Calu3 (cell line): ENCODE results near the gene GGT7. TPM values are rescaled to one million over a fixed set of nuclear protein-coding genes. Genes with fewer than 3 reads are reported as not detected.
A peak's percentile ranks its signal among the peaks of the same experiment; 100 is the strongest.

Source experiments
- BruUV-seq: library from RNA; stranded (reverse); fragments of 400-500 nt; replicated peaks from 2 replicates; lab custom pipeline; 2021; lab: Mats Ljungman, UMichigan
- CTCF ChIA-PET: fragments of 300-600 bp; sonication (Branson Sonifier 250); formaldehyde crosslinking; loops from one replicate; lab custom pipeline; 2022; ENCODE audit warnings: antibody characterized with exemption; lab: Charles Lee
- DNase-seq: peaks from one replicate; pipeline ENCODE4 v3.0.0; 2022
- H3K27ac Mint-ChIP-seq: one replicate; pipeline ENCODE4 v1.8.0; 2022; ENCODE audit warnings: mixed read lengths; ENCODE audit not compliant: unreplicated experiment
- H3K27me3 Mint-ChIP-seq: one replicate; pipeline ENCODE4 v1.8.0; 2022; ENCODE audit warnings: mixed read lengths; ENCODE audit not compliant: unreplicated experiment
- H3K36me3 Mint-ChIP-seq: one replicate; pipeline ENCODE4 v1.8.0; 2022; ENCODE audit warnings: mild to moderate bottlenecking, moderate library complexity, mixed read lengths; ENCODE audit not compliant: insufficient read depth, unreplicated experiment
- H3K4me1 Mint-ChIP-seq: one replicate; pipeline ENCODE4 v1.8.0; 2022; ENCODE audit warnings: mild to moderate bottlenecking, low read depth, mixed read lengths; ENCODE audit not compliant: unreplicated experiment
- H3K4me3 Mint-ChIP-seq: one replicate; pipeline ENCODE4 v1.8.0; 2022; ENCODE audit warnings: mild to moderate bottlenecking, low read depth, moderate library complexity, mixed read lengths; ENCODE audit not compliant: unreplicated experiment
- H3K9me3 Mint-ChIP-seq: one replicate; pipeline ENCODE4 v1.8.0; 2022; ENCODE audit warnings: low read depth, mixed read lengths; ENCODE audit not compliant: unreplicated experiment
- CTCF ChIP-seq: fragments of 200-600 bp; IDR thresholded peaks from one replicate; pipeline ENCODE4 v1.8.0; 2022; ENCODE audit warnings: antibody characterized with exemption; ENCODE audit not compliant: unreplicated experiment
- intact Hi-C: fragments of 100-400 bp; cut with micrococcal nuclease; formaldehyde crosslinking; loops from one replicate; pipeline ENCODE4 v1.10.0; 2022; ENCODE audit not compliant: unreplicated experiment
- total RNA-seq: library from RNA; stranded (reverse); gene quantifications from 2 replicates; pipeline ENCODE4 v1.2.3, GENCODE V29; 2022

Gene GGT7
- total RNA-seq, 1 experiment from 2014 or later: 16.2 TPM

GRCh38 chr20:34874094-34874654, 1.5 kb upstream of the GGT7 start:
- H3K9me3 Mint-ChIP-seq: no peaks in the 10 kb centered on the region
- BruUV-seq: no TSS peak
- TF ChIP-seq CTCF: peak; percentile 87
- H3K27me3 Mint-ChIP-seq: peaks cover 47% of the 10 kb centered on the region
- peak; percentile 91 for DNase-seq
- CTCF ChIA-PET: interaction anchor here (0.5 to 5.9 kb wide), 21 partner anchors 12 to 392 kb away, joined by 3 to 107 read pairs (median 5); partner anchors contain the start of genes GSS and MYH7B
- intact Hi-C loops: loop anchor here (1.0 to 10.0 kb wide), 3 partner anchors 82 to 221 kb away; partner anchors contain the start of gene TRPC4AP
- H3K36me3 Mint-ChIP-seq: peaks cover 32% of the 10 kb centered on the region
- peak overlapping the region; percentile 67 for H3K4me3 Mint-ChIP-seq
- H3K27ac Mint-ChIP-seq: peak overlapping the region; percentile 73
- peaks cover 54% of the 10 kb centered on the region for H3K4me1 Mint-ChIP-seq

GRCh38 chr20:34873583-34874093, 982 bp upstream of the GGT7 start:
- DNase-seq: no peak
- Mint-ChIP-seq H3K27me3 (peaks cover 51% of the 10 kb centered on the region), H3K4me3 (peak overlapping the region; percentile 67), H3K4me1 (peaks cover 50% of the 10 kb centered on the region), H3K36me3 (peaks cover 32% of the 10 kb centered on the region), H3K27ac (peak overlapping the region; percentile 73), H3K9me3 (no peaks in the 10 kb centered on the region)
- intact Hi-C loops: loop anchor here (1.0 to 10.0 kb wide), 3 partner anchors 83 to 221 kb away; partner anchors contain the start of gene TRPC4AP
- TF ChIP-seq CTCF: no peak
- CTCF ChIA-PET: interaction anchor here (0.6 to 5.9 kb wide), 21 partner anchors 9 to 393 kb away, joined by 3 to 107 read pairs (median 5); partner anchors contain the start of genes GSS and MYH7B
- BruUV-seq: no TSS peak

GRCh38 chr20:34871966-34872621, 562 bp downstream of the GGT7 start:
- Mint-ChIP-seq H3K27me3 (peaks cover 51% of the 10 kb centered on the region), H3K4me3 (peak overlapping the region; percentile 67), H3K4me1 (peaks cover 50% of the 10 kb centered on the region), H3K27ac (peak overlapping the region; percentile 15), H3K36me3 (peaks cover 30% of the 10 kb centered on the region), H3K9me3 (no peaks in the 10 kb centered on the region)
- intact Hi-C loops: loop anchor here (10.0 kb wide), 1 partner anchor 223 kb away; the partner anchor contains the start of gene TRPC4AP
- DNase-seq: no peak
- CTCF ChIA-PET: interaction anchor here (0.6 to 5.9 kb wide), 4 partner anchors 14 to 180 kb away, joined by 3 to 107 read pairs (median 5); partner anchors contain the start of genes GSS and MYH7B
- TSS peak; percentile 17 for BruUV-seq
- TF ChIP-seq CTCF: no peak

- peaks cover 51% of the 10 kb centered on the region for H3K27me3 Mint-ChIP-seq
- no TSS peak for BruUV-seq
- peaks cover 50% of the 10 kb centered on the region for H3K4me1 Mint-ChIP-seq
- peaks cover 23% of the 10 kb centered on the region for H3K36me3 Mint-ChIP-seq
- no peak for DNase-seq
- H3K27ac Mint-ChIP-seq: no peak overlapping the region
- H3K4me3 Mint-ChIP-seq: no peak overlapping the region
- CTCF ChIA-PET: interaction anchor here (0.6 to 5.9 kb wide), 2 partner anchors 84 to 180 kb away, joined by 6 to 107 read pairs; partner anchors contain the start of genes GSS and MYH7B
- intact Hi-C loops: loop anchor here (10.0 kb wide), 1 partner anchor 223 kb away; the partner anchor contains the start of gene TRPC4AP
- no peaks in the 10 kb centered on the region for H3K9me3 Mint-ChIP-seq
- no peak for TF ChIP-seq CTCF
Measured at GRCh38 chr20:34871320-34871926, 1.2 kb downstream of the GGT7 start.
